ENCODE measurements around the gene AK8. TPM values are rescaled to one million over a fixed set of nuclear protein-coding genes. Genes with fewer than 3 reads are reported as not detected.

The AK8 gene
- total and polyA plus RNA-seq, 2 donors from 2014 or later, result 6.2 to 6.3 TPM

DNA sequence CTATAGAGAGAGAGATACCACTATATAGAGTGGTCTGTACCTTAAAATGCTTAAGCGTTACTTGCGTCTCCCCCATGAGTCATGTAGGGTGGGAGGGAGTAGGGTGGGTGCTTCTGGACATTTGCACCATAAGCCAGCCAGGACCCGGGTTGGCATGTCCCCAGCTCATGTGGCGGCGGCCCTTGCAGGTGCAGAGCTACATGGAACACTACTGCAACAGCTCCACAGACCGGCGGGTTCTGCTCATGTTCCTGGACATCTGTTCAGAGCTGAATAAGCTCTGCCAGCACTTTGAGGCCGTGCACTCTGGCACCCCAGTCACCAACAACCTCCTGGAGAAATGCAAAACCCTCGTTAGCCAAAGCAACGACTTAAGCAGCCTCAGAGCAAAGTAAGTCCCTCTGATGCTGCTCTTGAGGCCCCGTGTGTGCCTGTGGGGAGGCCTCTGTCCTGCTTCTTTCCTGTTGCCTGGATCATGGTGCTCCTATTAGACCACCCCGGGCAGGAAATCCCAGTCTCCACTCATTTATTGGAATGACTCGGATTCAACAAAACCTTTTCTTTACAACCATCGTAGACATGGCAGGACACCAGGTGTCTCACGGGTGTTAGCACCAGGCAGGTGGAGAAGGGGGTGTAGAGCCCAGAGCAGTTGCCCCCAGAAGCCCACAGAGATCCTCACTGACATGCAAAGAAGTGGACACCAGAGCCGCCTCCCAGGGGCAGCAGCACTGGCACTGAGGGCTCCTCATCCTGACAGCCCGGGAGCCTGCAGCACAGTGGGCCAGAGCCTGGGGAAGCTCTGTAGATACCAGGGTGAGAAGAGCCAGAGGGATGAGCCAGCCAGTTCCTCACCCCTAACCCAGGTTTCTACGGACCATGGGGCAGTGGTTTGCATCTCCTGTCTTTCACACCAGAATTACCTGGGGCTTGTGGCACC is 9.4 kb upstream of the AK8 start:
- Histone ChIP-seq H3K4me1 (ENCODE audit: control insufficient read depth in 2 of 3, insufficient read depth in 2 of 3, low read depth in 1 of 3, low read length in 3 of 3) (no peaks in the 10 kb centered on the region), H3K36me3 (ENCODE audit: control insufficient read depth in 2 of 3, insufficient read depth in 3 of 3, low read length in 3 of 3) (peaks cover 0 to 7% (median 3%) of the 10 kb centered on the region in 3 donors), H3K4me3 (ENCODE audit: low read length in 3 of 3) (no peak overlapping the region), H3K9ac (ENCODE audit: low read length in 3 of 3) (no peak overlapping the region), H3K9me3 (ENCODE audit: control insufficient read depth in 2 of 3, insufficient read depth in 1 of 3, low read length in 3 of 3) (no peaks in the 10 kb centered on the region), H3K27me3 (ENCODE audit: control insufficient read depth, insufficient read depth, low read length) (no peaks in the 10 kb centered on the region), H3K27ac (ENCODE audit: low read depth in 2 of 2, low read length in 2 of 2) (no peak overlapping the region)
- intact Hi-C loops (cut with DNase I), result no loop called here
- TF ChIP-seq, protein P1, sequence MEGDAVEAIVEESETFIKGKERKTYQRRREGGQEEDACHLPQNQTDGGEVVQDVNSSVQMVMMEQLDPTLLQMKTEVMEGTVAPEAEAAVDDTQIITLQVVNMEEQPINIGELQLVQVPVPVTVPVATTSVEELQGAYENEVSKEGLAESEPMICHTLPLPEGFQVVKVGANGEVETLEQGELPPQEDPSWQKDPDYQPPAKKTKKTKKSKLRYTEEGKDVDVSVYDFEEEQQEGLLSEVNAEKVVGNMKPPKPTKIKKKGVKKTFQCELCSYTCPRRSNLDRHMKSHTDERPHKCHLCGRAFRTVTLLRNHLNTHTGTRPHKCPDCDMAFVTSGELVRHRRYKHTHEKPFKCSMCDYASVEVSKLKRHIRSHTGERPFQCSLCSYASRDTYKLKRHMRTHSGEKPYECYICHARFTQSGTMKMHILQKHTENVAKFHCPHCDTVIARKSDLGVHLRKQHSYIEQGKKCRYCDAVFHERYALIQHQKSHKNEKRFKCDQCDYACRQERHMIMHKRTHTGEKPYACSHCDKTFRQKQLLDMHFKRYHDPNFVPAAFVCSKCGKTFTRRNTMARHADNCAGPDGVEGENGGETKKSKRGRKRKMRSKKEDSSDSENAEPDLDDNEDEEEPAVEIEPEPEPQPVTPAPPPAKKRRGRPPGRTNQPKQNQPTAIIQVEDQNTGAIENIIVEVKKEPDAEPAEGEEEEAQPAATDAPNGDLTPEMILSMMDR (IDR thresholded peaks at IDR 0.05; ENCODE audit: borderline replicate concordance, extremely low read depth, insufficient read depth), result no peak
- DNase-seq, result peak in 1 of 5 donors; percentile 43
- FAIRE-seq, result no peak

DNA sequence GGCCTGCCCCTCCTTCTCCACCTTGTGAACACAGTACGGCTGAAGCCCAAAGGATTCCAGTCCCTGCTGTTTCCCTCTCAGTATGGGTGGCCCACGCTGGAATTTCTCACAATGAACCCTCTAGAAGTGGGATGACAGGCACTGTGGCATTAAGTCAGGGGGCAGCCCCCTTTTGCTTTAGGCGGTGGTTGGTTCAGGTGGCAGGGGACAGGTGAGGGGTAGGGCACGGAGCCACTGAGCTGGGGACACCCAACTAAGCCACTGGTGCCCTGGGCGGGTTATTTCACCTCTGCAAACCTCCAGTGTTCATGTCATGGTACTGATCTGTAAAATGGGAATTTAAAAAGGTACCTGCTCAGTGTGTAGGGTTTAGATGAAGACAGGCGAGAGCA is 8.2 kb upstream of the AK8 start:
- intact Hi-C loops (cut with DNase I), result no loop called here
- no peaks in the 10 kb centered on the region for H3K27me3 ChIP-seq (ENCODE audit: control insufficient read depth, insufficient read depth, low read length)
- no peaks in the 10 kb centered on the region for H3K9me3 ChIP-seq (ENCODE audit: control insufficient read depth in 2 of 3, insufficient read depth in 1 of 3, low read length in 3 of 3)
- H3K27ac ChIP-seq (ENCODE audit: low read depth in 2 of 2, low read length in 2 of 2), result no peak overlapping the region
- FAIRE-seq, result no peak
- DNase-seq, result no peak
- TF ChIP-seq, protein P1 (IDR thresholded peaks at IDR 0.05; ENCODE audit: borderline replicate concordance, extremely low read depth, insufficient read depth), result no peak
- no peaks in the 10 kb centered on the region for H3K36me3 ChIP-seq (ENCODE audit: control insufficient read depth in 2 of 3, insufficient read depth in 3 of 3, low read length in 3 of 3)
- no peak overlapping the region for H3K9ac ChIP-seq (ENCODE audit: low read length in 3 of 3)
- H3K4me3 ChIP-seq (ENCODE audit: low read length in 3 of 3), result no peak overlapping the region
- H3K4me1 ChIP-seq (ENCODE audit: control insufficient read depth in 2 of 3, insufficient read depth in 2 of 3, low read depth in 1 of 3, low read length in 3 of 3), result no peaks in the 10 kb centered on the region

DNA sequence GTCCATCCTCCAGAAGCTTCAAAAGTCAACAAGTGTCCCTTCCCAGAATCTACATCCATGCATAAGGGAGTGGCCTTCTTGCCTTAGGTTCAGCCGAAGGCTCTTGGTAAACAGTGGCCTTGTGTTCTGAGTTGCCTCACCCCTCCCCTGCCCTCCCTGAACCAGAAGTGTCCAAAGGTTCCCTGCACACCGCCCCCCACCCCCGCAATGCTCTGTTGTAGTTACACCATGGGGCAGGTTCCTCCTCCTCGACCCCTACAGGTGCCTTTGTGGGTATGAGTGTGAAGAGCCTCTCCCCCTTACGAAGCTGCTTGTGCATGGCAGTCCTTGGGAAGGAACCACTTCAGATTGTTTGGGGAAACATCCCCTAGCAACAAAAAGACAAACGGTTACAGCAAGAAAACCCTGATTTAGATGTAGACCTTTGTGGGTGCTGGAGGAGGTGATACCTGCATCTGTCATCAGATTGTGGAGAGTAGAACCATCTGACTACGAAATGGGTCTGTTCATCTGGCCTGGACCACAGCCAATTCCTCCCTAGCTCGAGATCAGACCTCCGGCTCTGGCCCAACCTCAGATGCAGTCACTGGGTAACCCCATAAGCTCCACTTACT is 7.7 kb upstream of the AK8 start:
- TF ChIP-seq, protein P1 (IDR thresholded peaks at IDR 0.05; ENCODE audit: borderline replicate concordance, extremely low read depth, insufficient read depth), result no peak
- no peak for FAIRE-seq
- no peak overlapping the region for H3K9ac ChIP-seq (ENCODE audit: low read length in 3 of 3)
- no peaks in the 10 kb centered on the region for H3K4me1 ChIP-seq (ENCODE audit: control insufficient read depth in 2 of 3, insufficient read depth in 2 of 3, low read depth in 1 of 3, low read length in 3 of 3)
- no peaks in the 10 kb centered on the region for H3K27me3 ChIP-seq (ENCODE audit: control insufficient read depth, insufficient read depth, low read length)
- no peaks in the 10 kb centered on the region for H3K36me3 ChIP-seq (ENCODE audit: control insufficient read depth in 2 of 3, insufficient read depth in 3 of 3, low read length in 3 of 3)
- H3K4me3 ChIP-seq (ENCODE audit: low read length in 3 of 3), result no peak overlapping the region
- no peak for DNase-seq
- no peaks in the 10 kb centered on the region for H3K9me3 ChIP-seq (ENCODE audit: control insufficient read depth in 2 of 3, insufficient read depth in 1 of 3, low read length in 3 of 3)
- no peak overlapping the region for H3K27ac ChIP-seq (ENCODE audit: low read depth in 2 of 2, low read length in 2 of 2)
- intact Hi-C loops (cut with DNase I), result no loop called here
